ENCODE results near the gene CRY2. TPM values are rescaled to one million over a fixed set of nuclear protein-coding genes. Genes with fewer than 3 reads are reported as not detected.

CRY2 gene
- total and polyA plus RNA-seq, 4 donors: 16.7 to 72.9 (median 33.0) TPM

- WGBS: 23% methylated on average over 12 of the region's 12 CpGs
- no peak for DNase-seq (ENCODE audit: low spot score)
- TF ChIP-seq RXRA (IDR thresholded peaks at IDR 0.05) (peak; percentile 58 to 82), EGR1 (IDR thresholded peaks at IDR 0.05; ENCODE audit: low read depth in 2 of 2) (peak in 1 of 2 donors; percentile 58), FOXA1 (IDR thresholded peaks at IDR 0.05) (peak; percentile 75), ZBTB33 (IDR thresholded peaks at IDR 0.05) (peak; percentile 49), NR2F2 (IDR thresholded peaks at IDR 0.05) (no peak), ATF3 (IDR thresholded peaks at IDR 0.05) (peak; percentile 19), GABPA (IDR thresholded peaks at IDR 0.05 in 1 of 2, conservative IDR thresholded peaks at IDR 0.05 in 1 of 2) (peak in 1 of 2 donors; percentile 32), TAF1 (conservative IDR thresholded peaks at IDR 0.05) (no peak), RAD21 (IDR thresholded peaks at IDR 0.05) (peak; percentile 48 to 61), SP1 (IDR thresholded peaks at IDR 0.05) (peak; percentile 68), CTCF (IDR thresholded peaks at IDR 0.05; ENCODE audit: low read depth, low read length, missing input control) (no peak), YY1 (IDR thresholded peaks at IDR 0.05) (peak; percentile 74), HNF4A (conservative IDR thresholded peaks at IDR 0.05) (peak in 1 of 2 donors; percentile 72), FOXA2 (IDR thresholded peaks at IDR 0.05) (no peak), JUND (IDR thresholded peaks at IDR 0.05) (peak; percentile 17 to 74), HNF4G (IDR thresholded peaks at IDR 0.05) (no peak)
- TF ChIP-seq, protein P1, sequence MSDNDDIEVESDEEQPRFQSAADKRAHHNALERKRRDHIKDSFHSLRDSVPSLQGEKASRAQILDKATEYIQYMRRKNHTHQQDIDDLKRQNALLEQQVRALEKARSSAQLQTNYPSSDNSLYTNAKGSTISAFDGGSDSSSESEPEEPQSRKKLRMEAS (IDR thresholded peaks at IDR 0.05): peak; percentile 68
- TF ChIP-seq, protein P2, sequence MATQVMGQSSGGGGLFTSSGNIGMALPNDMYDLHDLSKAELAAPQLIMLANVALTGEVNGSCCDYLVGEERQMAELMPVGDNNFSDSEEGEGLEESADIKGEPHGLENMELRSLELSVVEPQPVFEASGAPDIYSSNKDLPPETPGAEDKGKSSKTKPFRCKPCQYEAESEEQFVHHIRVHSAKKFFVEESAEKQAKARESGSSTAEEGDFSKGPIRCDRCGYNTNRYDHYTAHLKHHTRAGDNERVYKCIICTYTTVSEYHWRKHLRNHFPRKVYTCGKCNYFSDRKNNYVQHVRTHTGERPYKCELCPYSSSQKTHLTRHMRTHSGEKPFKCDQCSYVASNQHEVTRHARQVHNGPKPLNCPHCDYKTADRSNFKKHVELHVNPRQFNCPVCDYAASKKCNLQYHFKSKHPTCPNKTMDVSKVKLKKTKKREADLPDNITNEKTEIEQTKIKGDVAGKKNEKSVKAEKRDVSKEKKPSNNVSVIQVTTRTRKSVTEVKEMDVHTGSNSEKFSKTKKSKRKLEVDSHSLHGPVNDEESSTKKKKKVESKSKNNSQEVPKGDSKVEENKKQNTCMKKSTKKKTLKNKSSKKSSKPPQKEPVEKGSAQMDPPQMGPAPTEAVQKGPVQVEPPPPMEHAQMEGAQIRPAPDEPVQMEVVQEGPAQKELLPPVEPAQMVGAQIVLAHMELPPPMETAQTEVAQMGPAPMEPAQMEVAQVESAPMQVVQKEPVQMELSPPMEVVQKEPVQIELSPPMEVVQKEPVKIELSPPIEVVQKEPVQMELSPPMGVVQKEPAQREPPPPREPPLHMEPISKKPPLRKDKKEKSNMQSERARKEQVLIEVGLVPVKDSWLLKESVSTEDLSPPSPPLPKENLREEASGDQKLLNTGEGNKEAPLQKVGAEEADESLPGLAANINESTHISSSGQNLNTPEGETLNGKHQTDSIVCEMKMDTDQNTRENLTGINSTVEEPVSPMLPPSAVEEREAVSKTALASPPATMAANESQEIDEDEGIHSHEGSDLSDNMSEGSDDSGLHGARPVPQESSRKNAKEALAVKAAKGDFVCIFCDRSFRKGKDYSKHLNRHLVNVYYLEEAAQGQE (IDR thresholded peaks at IDR 0.05): peak; percentile 77
- peak overlapping the region; percentile 19 to 42 for H3K27ac ChIP-seq (ENCODE audit: low read depth in 1 of 2, low read length in 2 of 2)
- H3K9ac ChIP-seq (ENCODE audit: low read depth in 1 of 2, low read length in 2 of 2): no peak overlapping the region
- H3K4me3 ChIP-seq (ENCODE audit: low read depth in 1 of 3, low read length in 3 of 3): no peak overlapping the region
- no peaks in the 10 kb centered on the region for H3K27me3 ChIP-seq (ENCODE audit: control insufficient read depth in 4 of 4, insufficient read depth in 4 of 4, low read length in 3 of 4)
- H3K36me3 ChIP-seq (ENCODE audit: control insufficient read depth in 4 of 4, insufficient read depth in 3 of 4, low read depth in 1 of 4, low read length in 3 of 4): peaks cover 9 to 74% (median 54%) of the 10 kb centered on the region in 4 donors
- peaks cover 19 to 61% (median 55%) of the 10 kb centered on the region in 4 donors for H3K4me1 ChIP-seq (ENCODE audit: control insufficient read depth in 4 of 4, insufficient read depth in 4 of 4, low read length in 3 of 4)
- H3K9me3 ChIP-seq (ENCODE audit: control insufficient read depth in 4 of 4, low read length in 3 of 4): no peaks in the 10 kb centered on the region
Measured at GRCh38 chr11:45859661-45860140, 12.4 kb downstream of the CRY2 start.

Data from liver (tissue), 9 donors.